IMR-90 (cell line): Measurements from ENCODE around the gene SLC25A21.

Experiments
- BHLHE40 ChIP-seq: fragments of 150-350 bp; IDR thresholded peaks from 2 replicates; pipeline ENCODE4 v1.6.1; 2016; ENCODE audit warnings: mild to moderate bottlenecking, low read depth, low read length
- CHD1 ChIP-seq: IDR thresholded peaks from 2 replicates; pipeline ENCODE4 v1.6.1; 2012; ENCODE audit warnings: low read depth, low read length, improper control_type of control experiment
- CTCF ChIP-seq: conservative IDR thresholded peaks from 2 replicates; pipeline ENCODE4 v1.5.1; 2012; ENCODE audit warnings: mild to moderate bottlenecking, low read depth, low read length, improper control_type of control experiment
- MAZ ChIP-seq: IDR thresholded peaks from 2 replicates; pipeline ENCODE4 v1.6.1; 2012; ENCODE audit warnings: low read depth, mild to moderate bottlenecking, low read length, improper control_type of control experiment, moderate library complexity, borderline replicate concordance
- MXI1 ChIP-seq: IDR thresholded peaks from 2 replicates; pipeline ENCODE4 v1.6.1; 2012; ENCODE audit warnings: low read depth, mild to moderate bottlenecking, low read length, moderate library complexity, borderline replicate concordance
- NFE2L2 ChIP-seq: fragments of 150-350 bp; IDR thresholded peaks from 2 replicates; pipeline ENCODE4 v1.6.1; 2016; ENCODE audit warnings: low read depth, mild to moderate bottlenecking, low read length
- POLR2A ChIP-seq: IDR thresholded peaks from 2 replicates; pipeline ENCODE4 v1.6.1; 2012; ENCODE audit warnings: mild to moderate bottlenecking, low read depth, low read length
- RAD21 ChIP-seq: IDR thresholded peaks from 2 replicates; pipeline ENCODE4 v1.6.1; 2012; ENCODE audit warnings: low read length, improper control_type of control experiment
- RFX5 ChIP-seq: IDR thresholded peaks from 2 replicates; pipeline ENCODE4 v1.8.0; 2012; ENCODE audit warnings: low read depth, mild to moderate bottlenecking, low read length, moderate library complexity
- SMC3 ChIP-seq: fragments of 150-350 bp; IDR thresholded peaks from 2 replicates; pipeline ENCODE4 v1.6.1; 2016; ENCODE audit warnings: low read depth, mild to moderate bottlenecking, antibody characterized with exemption, low read length, moderate library complexity
- USF2 ChIP-seq: fragments of 150-350 bp; IDR thresholded peaks from 2 replicates; pipeline ENCODE4 v1.6.1; 2017; ENCODE audit warnings: mild to moderate bottlenecking, antibody characterized with exemption, low read length, low read depth
- TF ChIP-seq, protein P1 (sequence below): fragments of 150-350 bp; IDR thresholded peaks from 2 replicates; pipeline ENCODE4 v1.6.1; 2016; ENCODE audit warnings: low read depth, mild to moderate bottlenecking, low read length, moderate library complexity, borderline replicate concordance

- TF ChIP-seq POLR2A (no peak), RAD21 (no peak), MAZ (no peak), CTCF (no peak), SMC3 (no peak), CHD1 (no peak), BHLHE40 (no peak), MXI1 (no peak), NFE2L2 (no peak), USF2 (no peak), RFX5 (no peak)
- TF ChIP-seq, protein P1, sequence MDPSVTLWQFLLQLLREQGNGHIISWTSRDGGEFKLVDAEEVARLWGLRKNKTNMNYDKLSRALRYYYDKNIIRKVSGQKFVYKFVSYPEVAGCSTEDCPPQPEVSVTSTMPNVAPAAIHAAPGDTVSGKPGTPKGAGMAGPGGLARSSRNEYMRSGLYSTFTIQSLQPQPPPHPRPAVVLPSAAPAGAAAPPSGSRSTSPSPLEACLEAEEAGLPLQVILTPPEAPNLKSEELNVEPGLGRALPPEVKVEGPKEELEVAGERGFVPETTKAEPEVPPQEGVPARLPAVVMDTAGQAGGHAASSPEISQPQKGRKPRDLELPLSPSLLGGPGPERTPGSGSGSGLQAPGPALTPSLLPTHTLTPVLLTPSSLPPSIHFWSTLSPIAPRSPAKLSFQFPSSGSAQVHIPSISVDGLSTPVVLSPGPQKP: no peak
Observed at GRCh38 chr14:36773136-36773540, 399.3 kb downstream of the SLC25A21 start.
